OCI-LY7 (cell line): ENCODE data around the gene MACF1.

Experiments
- EZH2phosphoT487 ChIP-seq: fragments of 200-600 bp; sonication (generic); IDR thresholded peaks from 2 replicates; pipeline ENCODE4 v1.6.1; 2018; ENCODE audit warnings: low read depth, borderline replicate concordance, mild to moderate bottlenecking, mixed run types, antibody characterized with exemption, low read length, moderate library complexity, mixed read lengths
- TF ChIP-seq, protein P1 (sequence below): fragments of 200-600 bp; sonication (generic); conservative IDR thresholded peaks from 2 replicates; pipeline ENCODE4 v1.5.1; 2014; ENCODE audit warnings: mild to moderate bottlenecking, antibody characterized with exemption, low read length, moderate library complexity, mixed read lengths

DNA sequence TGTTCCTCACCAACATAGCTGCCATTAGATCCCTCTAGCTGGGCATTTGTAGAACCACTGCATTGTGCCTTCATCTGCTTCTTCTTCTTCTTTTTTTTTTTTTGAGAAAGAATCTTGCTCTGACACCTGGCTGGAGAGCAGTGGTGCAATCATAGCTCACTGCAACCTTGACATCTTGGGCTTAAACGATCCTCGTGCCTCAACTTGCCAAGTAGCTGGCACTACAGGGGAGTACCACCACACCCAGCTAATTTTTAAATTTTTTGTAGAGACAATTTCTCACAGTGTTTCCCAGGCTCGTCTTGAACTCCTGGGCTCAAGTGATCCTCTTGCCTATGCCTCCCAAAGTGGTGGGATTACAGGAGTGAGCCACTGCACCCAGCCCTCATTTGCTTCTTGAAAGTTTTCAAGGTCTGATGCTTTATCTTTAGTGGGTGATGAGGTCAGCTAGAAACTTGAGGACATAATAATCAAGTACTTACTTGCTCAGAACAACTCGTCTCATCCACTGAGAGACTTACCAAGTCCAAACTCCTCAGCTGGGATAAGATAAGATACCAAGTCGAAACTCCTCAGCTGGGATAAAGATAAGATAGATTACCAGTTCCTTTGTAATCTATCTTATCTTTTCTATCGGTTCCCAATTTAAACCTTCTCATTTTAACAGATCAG, 71.5 kb downstream of the MACF1 start:
- TF ChIP-seq, protein P1, sequence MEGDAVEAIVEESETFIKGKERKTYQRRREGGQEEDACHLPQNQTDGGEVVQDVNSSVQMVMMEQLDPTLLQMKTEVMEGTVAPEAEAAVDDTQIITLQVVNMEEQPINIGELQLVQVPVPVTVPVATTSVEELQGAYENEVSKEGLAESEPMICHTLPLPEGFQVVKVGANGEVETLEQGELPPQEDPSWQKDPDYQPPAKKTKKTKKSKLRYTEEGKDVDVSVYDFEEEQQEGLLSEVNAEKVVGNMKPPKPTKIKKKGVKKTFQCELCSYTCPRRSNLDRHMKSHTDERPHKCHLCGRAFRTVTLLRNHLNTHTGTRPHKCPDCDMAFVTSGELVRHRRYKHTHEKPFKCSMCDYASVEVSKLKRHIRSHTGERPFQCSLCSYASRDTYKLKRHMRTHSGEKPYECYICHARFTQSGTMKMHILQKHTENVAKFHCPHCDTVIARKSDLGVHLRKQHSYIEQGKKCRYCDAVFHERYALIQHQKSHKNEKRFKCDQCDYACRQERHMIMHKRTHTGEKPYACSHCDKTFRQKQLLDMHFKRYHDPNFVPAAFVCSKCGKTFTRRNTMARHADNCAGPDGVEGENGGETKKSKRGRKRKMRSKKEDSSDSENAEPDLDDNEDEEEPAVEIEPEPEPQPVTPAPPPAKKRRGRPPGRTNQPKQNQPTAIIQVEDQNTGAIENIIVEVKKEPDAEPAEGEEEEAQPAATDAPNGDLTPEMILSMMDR: no peak
- no peak for TF ChIP-seq EZH2phosphoT487
